GM13976 (cell line): Measurements from ENCODE around the gene RGS12.

Source experiments
- DNase-seq: peaks from one replicate; pipeline ENCODE4 v3.0.0; 2012; ENCODE audit warnings: low spot score
- in situ Hi-C: fragments of 300-500 bp; cut with MboI; formaldehyde crosslinking; loops from one replicate; pipeline ENCODE4 v1.12.0; 2022; ENCODE audit warnings: low sequenced_read_pairs, mixed read lengths, inconsistent platforms; ENCODE audit not compliant: unreplicated experiment
- TF ChIP-seq, protein P1 (sequence below): IDR thresholded peaks from 2 replicates; pipeline ENCODE4 v1.5.1; 2012; ENCODE audit warnings: borderline replicate concordance, mild to moderate bottlenecking; ENCODE audit not compliant: insufficient read depth; ENCODE audit errors: extremely low read depth, missing control alignments, control extremely low read depth

RGS12 gene

DNA sequence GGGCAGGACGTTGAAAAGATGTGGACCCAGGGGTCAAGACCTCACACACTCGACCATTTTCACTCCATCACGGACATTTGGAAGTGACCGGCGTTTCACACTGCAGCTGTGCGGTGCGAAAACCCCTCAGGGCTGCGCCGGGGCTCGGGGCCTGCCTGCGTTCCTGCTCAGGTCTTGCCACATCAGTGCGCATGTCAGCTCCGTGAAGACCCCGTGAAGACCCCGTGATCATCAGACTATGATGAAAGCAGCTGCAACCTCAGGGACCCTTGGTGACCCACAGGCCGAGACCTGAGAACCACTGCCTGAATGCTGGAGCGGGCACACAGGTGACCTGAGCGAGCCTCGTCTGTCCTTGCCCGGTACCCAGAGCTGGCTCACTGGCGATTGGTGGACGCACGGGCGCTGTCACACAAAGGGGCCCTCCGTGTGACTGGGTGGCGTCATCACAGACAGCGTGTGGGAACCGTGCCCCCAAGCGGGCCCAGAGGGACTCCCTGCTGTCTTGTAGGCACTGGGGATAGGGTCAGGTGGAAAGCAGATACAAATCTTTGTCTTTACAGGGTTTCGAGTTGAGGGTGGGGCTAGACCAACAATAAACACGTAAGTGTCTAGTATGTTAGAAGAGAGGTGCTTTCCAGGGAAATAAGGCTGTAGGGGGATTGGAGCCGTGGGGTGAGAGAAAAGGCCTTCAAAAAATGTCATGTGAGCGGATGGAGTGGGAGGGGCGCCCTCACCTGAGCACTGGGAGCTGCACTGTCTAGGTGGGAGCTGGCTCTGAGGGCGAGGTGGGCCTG is 31.2 kb upstream of the RGS12 start:
- TF ChIP-seq, protein P1, sequence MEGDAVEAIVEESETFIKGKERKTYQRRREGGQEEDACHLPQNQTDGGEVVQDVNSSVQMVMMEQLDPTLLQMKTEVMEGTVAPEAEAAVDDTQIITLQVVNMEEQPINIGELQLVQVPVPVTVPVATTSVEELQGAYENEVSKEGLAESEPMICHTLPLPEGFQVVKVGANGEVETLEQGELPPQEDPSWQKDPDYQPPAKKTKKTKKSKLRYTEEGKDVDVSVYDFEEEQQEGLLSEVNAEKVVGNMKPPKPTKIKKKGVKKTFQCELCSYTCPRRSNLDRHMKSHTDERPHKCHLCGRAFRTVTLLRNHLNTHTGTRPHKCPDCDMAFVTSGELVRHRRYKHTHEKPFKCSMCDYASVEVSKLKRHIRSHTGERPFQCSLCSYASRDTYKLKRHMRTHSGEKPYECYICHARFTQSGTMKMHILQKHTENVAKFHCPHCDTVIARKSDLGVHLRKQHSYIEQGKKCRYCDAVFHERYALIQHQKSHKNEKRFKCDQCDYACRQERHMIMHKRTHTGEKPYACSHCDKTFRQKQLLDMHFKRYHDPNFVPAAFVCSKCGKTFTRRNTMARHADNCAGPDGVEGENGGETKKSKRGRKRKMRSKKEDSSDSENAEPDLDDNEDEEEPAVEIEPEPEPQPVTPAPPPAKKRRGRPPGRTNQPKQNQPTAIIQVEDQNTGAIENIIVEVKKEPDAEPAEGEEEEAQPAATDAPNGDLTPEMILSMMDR, result no peak
- no peak for DNase-seq
- in situ Hi-C loops, result no loop called here

DNA sequence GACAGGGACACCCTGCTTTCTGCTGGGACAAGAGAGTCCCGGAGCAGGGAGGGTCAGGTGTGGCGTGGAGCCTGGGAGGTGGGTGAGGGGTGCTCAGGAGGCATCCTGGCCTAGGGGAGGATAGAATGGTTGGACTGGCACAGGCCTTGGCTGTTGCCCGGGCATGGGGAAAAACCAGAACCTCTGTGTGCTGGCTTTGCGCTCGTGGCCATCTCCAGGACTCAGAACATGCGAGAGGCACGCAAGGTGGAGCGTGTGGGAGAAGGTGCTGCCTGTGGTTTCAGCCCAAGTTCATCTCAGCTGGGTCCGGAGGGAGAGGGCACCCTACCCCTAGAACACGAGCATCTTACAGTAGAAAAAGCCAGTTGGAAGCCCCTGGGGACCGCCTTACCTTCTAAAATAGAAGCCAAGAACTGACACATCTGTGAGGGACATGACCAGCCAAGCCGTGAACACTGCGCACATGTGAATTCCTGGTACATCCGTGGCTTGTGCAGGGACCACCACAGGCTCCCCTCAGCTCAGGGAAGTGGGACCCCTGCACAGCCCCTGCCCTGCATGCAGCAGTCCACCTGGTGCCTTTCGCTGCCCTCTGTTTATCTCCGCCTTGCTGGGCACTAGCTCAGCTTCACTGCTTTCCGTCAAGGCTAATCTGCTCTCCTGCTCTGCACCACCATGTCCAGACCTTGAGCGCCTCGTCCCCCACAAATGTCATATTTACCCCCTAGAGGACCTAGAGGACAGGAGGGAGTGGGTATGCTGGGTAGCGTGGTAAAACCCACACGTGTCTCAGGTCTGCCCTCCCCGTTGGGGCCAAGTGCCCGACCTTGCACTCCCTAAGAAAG is 30.4 kb upstream of the RGS12 start:
- in situ Hi-C loops, result no loop called here
- no peak for DNase-seq
- TF ChIP-seq, protein P1, result no peak

DNA sequence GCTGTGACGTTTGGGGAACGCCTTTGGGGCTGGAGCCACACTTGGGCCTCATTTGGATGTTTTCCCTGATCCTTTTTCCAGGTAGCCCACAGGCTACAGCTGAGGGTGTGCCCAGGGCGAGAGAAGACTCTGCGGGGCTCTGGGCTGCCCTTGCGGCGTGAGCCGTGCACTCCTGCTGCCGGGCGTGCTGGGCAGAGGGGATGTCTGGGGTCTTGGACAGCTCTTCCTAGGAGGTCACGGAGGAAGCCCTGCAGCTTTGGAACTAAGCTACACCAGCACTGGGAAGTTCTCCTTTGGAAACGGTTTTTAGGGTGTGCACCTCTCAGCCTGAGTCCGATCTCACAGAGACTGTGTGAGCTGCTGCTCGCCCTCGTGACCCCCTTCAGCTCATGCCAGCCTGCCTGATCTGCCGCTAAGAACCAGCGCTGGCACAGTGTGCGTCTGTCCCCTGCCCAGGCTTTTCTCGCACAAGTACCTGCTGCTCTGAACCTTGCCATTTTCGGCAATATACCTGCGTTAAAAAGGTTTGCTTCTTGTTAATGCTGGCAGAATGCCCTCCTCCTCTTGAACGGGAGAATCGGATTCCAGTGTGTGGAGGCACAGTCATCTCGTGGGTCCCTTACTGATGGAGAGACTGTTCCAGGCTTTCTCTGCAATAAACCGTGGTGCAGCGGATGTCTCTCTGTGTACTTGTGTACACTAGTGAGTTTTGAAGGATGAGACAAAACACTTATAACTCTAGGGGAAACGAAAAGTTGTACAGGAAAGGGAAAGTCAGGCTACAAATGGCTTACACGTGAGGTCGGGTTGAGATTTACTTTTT is 29.6 kb upstream of the RGS12 start:
- TF ChIP-seq, protein P1, result no peak
- in situ Hi-C loops, result no loop called here
- no peak for DNase-seq

DNA sequence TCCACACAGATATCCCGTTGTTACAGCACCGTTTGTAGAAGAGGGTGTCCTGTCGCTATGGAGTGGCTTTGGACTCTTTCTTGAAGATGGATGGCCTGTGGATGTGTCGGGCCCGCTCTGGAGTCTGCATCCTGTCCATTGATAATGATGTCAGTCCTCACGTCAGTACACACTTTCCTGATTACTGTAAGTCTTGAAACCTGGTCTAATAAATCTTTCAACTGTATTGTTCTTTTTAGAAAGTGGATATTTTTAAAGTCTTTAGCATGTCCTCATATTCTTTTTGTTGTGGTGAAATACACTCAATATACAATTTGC is 29.0 kb upstream of the RGS12 start:
- in situ Hi-C loops, result no loop called here
- TF ChIP-seq, protein P1, result no peak
- no peak for DNase-seq

DNA sequence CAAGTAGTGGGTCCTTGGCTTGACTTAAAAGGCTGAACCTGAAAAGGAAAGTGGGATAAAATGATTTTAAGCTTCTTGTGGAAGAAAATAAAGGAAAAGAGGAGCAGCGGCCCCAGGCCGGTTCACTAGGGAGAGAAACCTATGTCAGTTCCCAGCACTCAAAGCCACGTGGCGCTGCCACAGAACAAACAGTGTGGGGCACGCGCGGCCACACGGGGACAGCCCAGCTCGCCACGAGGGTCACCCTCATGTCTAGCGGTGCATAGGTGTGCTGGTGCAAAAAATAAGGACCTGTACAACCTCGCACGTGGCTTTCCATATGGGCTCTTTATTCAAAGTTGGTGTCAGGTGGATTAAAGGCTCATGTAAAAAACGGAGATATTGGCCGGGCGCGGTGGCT is 26.7 kb upstream of the RGS12 start:
- TF ChIP-seq, protein P1, result no peak
- in situ Hi-C loops, result no loop called here
- DNase-seq, result no peak
